Loucy (cell line): ENCODE data around the gene NFKB1.

Experiments
- EZH2phosphoT487 ChIP-seq: fragments of 200-600 bp; IDR thresholded peaks from 2 replicates; pipeline ENCODE4 v1.6.1; 2018; ENCODE audit warnings: antibody characterized with exemption, mild to moderate bottlenecking, moderate library complexity, borderline replicate concordance
- TF ChIP-seq, protein P1 (sequence below): fragments of 200-600 bp; sonication (generic); conservative IDR thresholded peaks from 2 replicates; pipeline ENCODE4 v1.5.1; 2014; ENCODE audit warnings: mild to moderate bottlenecking, antibody characterized with exemption, low read length

DNA sequence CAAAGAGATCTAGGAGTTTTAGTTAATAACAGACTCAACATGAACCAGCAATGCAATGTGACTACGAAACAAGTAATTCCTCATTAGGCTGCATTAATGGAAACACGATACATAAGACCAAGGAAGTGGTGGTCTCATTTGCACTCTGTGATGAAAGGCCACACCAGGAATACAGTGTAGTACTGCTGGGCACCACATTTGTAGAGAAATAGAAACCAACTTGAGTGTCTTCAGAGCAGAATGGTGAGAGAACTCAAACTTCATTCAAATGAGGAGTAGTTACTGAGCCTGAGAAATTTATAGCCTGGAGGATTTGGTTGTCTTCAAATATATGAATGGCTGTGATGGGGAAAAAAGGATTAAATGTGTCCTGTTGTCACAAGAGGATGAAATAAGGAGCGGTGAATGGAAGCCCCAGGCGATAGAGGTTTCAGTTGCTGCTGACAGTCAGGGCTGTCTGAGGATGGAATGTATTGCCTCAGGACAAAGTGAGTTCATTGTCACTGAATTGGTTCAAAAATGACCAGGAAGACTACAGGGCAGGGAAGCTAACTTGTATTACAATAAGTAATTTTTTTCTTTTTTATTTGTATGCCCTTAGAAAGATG, 50.9 kb downstream of the NFKB1 start:
- TF ChIP-seq, protein P1, sequence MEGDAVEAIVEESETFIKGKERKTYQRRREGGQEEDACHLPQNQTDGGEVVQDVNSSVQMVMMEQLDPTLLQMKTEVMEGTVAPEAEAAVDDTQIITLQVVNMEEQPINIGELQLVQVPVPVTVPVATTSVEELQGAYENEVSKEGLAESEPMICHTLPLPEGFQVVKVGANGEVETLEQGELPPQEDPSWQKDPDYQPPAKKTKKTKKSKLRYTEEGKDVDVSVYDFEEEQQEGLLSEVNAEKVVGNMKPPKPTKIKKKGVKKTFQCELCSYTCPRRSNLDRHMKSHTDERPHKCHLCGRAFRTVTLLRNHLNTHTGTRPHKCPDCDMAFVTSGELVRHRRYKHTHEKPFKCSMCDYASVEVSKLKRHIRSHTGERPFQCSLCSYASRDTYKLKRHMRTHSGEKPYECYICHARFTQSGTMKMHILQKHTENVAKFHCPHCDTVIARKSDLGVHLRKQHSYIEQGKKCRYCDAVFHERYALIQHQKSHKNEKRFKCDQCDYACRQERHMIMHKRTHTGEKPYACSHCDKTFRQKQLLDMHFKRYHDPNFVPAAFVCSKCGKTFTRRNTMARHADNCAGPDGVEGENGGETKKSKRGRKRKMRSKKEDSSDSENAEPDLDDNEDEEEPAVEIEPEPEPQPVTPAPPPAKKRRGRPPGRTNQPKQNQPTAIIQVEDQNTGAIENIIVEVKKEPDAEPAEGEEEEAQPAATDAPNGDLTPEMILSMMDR: no peak
- TF ChIP-seq EZH2phosphoT487: no peak
